Activated CD4-positive, alpha-beta T cell treated with anti-CD3 and anti-CD28 coated beads for 48 hours (primary cell): Measurements from ENCODE around the gene SNHG17.
A peak's percentile ranks its signal among the peaks of the same experiment; 100 is the strongest.
"Not testable (repeated sequence)": the region's sequence is repeated elsewhere in the genome, so short reads cannot be mapped to it uniquely, and the experiment has no call there.

Experiments
- DNase-seq: peaks from one replicate; pipeline ENCODE4 v3.0.0-alpha.2; 2020

Gene SNHG17

GRCh38 chr20:38434770-38435554 lies at the start of gene SNHG17:
TSS of gene SNHG17 (minus strand) at chr20:38435328.
- peak; percentile 93 for DNase-seq

GRCh38 chr20:38479596-38479995 lies 44.5 kb upstream of the SNHG17 start:
- no peak for DNase-seq

GRCh38 chr20:38477747-38478146 lies 42.6 kb upstream of the SNHG17 start:
- no peak for DNase-seq

- DNase-seq, result no peak
These were observed 38.3 kb upstream of the SNHG17 start for GRCh38 chr20:38473367-38473795.

GRCh38 chr20:38472513-38473366 lies 37.6 kb upstream of the SNHG17 start, which contains the start of gene RALGAPB:
TSS of gene RALGAPB (plus strand) at chr20:38472843. CDS start at chr20:38488433, 15,590 bp downstream.
- DNase-seq, result peak; percentile 99

- DNase-seq, result no peak
These were observed 36.9 kb upstream of the SNHG17 start for GRCh38 chr20:38471987-38472512.

GRCh38 chr20:38471245-38471644 lies 36.1 kb upstream of the SNHG17 start:
- no peak for DNase-seq

GRCh38 chr20:38466983-38467382 lies 31.9 kb upstream of the SNHG17 start:
- DNase-seq, result no peak

- DNase-seq, result no peak
These were observed 31.0 kb upstream of the SNHG17 start for GRCh38 chr20:38466171-38466570.

GRCh38 chr20:38461569-38461968 lies 26.4 kb upstream of the SNHG17 start:
- DNase-seq, result not testable (repeated sequence)

- not testable (repeated sequence) for DNase-seq
These were observed 26.0 kb upstream of the SNHG17 start for GRCh38 chr20:38461167-38461566.

GRCh38 chr20:38460631-38461030 lies 25.5 kb upstream of the SNHG17 start:
- not testable (repeated sequence) for DNase-seq

GRCh38 chr20:38460040-38460623 lies 25.0 kb upstream of the SNHG17 start:
- DNase-seq, result no peak

- DNase-seq, result no peak
These were observed 23.2 kb upstream of the SNHG17 start for GRCh38 chr20:38458314-38458713.

- DNase-seq, result no peak
These were observed 19.7 kb upstream of the SNHG17 start for GRCh38 chr20:38454556-38455473.

- no peak for DNase-seq
These were observed 18.8 kb upstream of the SNHG17 start for GRCh38 chr20:38453941-38454340.

GRCh38 chr20:38452880-38453624 lies 17.9 kb upstream of the SNHG17 start:
- DNase-seq, result no peak

GRCh38 chr20:38450412-38450975 lies 15.4 kb upstream of the SNHG17 start:
- no peak for DNase-seq

- DNase-seq, result no peak
These were observed 13.9 kb upstream of the SNHG17 start for GRCh38 chr20:38449046-38449445.

- no peak for DNase-seq
These were observed 13.0 kb upstream of the SNHG17 start for GRCh38 chr20:38447931-38448675.
